ENCODE results near the gene PXK.

DNA sequence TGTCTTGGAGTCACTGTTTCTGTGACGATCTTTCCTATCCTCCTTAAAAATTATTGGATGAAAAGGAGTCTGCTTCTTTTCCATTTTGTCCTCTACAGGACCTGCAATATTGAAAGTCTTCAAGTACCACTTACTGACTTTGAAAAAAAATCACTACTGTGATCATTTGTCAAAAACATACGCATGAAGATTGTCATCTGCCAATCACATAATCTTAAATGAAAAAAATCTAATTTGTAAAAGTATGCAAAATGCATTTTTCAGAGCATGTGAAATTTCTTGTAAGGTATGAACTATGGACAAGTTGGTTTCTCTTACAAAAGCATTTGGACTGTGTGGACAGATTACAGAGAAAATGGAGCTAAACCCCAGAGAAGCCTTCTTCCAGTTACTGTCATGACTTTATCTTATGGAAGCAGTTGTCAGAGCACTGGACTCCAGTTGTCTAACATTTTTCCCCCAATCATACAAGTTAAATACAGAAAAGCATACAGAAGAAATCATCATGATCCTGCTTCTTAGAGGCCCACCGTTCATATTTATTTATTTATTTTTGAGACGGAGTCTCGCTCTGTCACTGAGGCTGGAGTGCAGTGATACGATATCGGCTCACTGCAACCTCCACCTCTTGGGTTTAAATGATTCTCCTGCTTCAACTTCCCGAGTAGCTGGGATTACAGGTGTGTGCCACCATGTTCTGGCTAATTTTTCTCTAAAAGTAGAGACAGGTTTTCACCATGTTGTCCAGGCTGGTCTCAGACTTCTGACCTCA, 3.4 kb upstream of the PXK start:
- TF ChIP-seq SUZ12 (IDR thresholded peaks at IDR 0.05; ENCODE audit: extremely low read depth, insufficient read depth, insufficient read length) (no peak), YY1 (IDR thresholded peaks at IDR 0.05; ENCODE audit: insufficient read depth, insufficient read length) (no peak)
